ENCODE results near the gene BABAM2. TPM values are rescaled to one million over a fixed set of nuclear protein-coding genes. Genes with fewer than 3 reads are reported as not detected.

Gene BABAM2
- total RNA-seq, 4 donors from 2014 or later = 33.3 to 48.9 (median 37.9) TPM

- TF ChIP-seq POLR2AphosphoS5 (IDR thresholded peaks at IDR 0.05) (no peak), POLR2A (IDR thresholded peaks at IDR 0.05) (no peak), EP300 (IDR thresholded peaks at IDR 0.05; ENCODE audit: low read depth) (no peak)
- H3K4me1 ChIP-seq = peaks cover 0 to 13% (median 0%) of the 10 kb centered on the region in 4 donors
- intact Hi-C loops (cut with DNase I; ENCODE audit: low total_unique reads) (no loop called here), in situ Hi-C loops (cut with MboI; ENCODE audit: low pct_ligation_motif_present in 1 of 4, low pct_unique_long_range_greater_than_20kb in 1 of 4, low sequenced_read_pairs in 3 of 4) (no loop called here)
- no peaks in the 10 kb centered on the region for H3K27me3 ChIP-seq
- no peaks in the 10 kb centered on the region for H3K36me3 ChIP-seq
- no peak overlapping the region for H3K27ac ChIP-seq
- no peak for DNase-seq
- no peaks in the 10 kb centered on the region for H3K9me3 ChIP-seq
- H3K4me3 ChIP-seq = no peak overlapping the region
- WGBS, 2 donors (ENCODE audit: low coverage in 1 of 2) = 98 to 100% methylated on average over 1 of the region's 1 CpG
Observed at GRCh38 chr2:28283861-28284260, 393.3 kb downstream of the BABAM2 start.

GRCh38 chr2:28286678-28287077, 396.1 kb downstream of the BABAM2 start:
- in situ Hi-C loops (cut with MboI; ENCODE audit: low pct_ligation_motif_present in 1 of 4, low pct_unique_long_range_greater_than_20kb in 1 of 4, low sequenced_read_pairs in 3 of 4) (no loop called here), intact Hi-C loops (cut with DNase I; ENCODE audit: low total_unique reads) (no loop called here)
- peaks cover 0 to 12% (median 0%) of the 10 kb centered on the region in 4 donors for H3K4me1 ChIP-seq
- no peak overlapping the region for H3K4me3 ChIP-seq
- no peaks in the 10 kb centered on the region for H3K27me3 ChIP-seq
- no peaks in the 10 kb centered on the region for H3K36me3 ChIP-seq
- TF ChIP-seq EP300 (IDR thresholded peaks at IDR 0.05; ENCODE audit: low read depth) (no peak), CTCF (IDR thresholded peaks at IDR 0.05) (no peak), POLR2A (IDR thresholded peaks at IDR 0.05) (no peak), POLR2AphosphoS5 (IDR thresholded peaks at IDR 0.05) (no peak)
- H3K27ac ChIP-seq = no peak overlapping the region
- no peaks in the 10 kb centered on the region for H3K9me3 ChIP-seq
- no peak for DNase-seq
- WGBS, 2 donors (ENCODE audit: low coverage in 1 of 2) = 84 to 88% methylated on average over 1 to 5 of the region's 5 CpGs

- no peaks in the 10 kb centered on the region for H3K27me3 ChIP-seq
- in situ Hi-C loops (cut with MboI; ENCODE audit: low pct_ligation_motif_present in 1 of 4, low pct_unique_long_range_greater_than_20kb in 1 of 4, low sequenced_read_pairs in 3 of 4) = no loop called here
Observed at GRCh38 chr2:28287256-28287915, 396.9 kb downstream of the BABAM2 start.

GRCh38 chr2:28288620-28289019, 398.1 kb downstream of the BABAM2 start:
- in situ Hi-C loops (cut with MboI; ENCODE audit: low pct_ligation_motif_present in 1 of 4, low pct_unique_long_range_greater_than_20kb in 1 of 4, low sequenced_read_pairs in 3 of 4) (no loop called here), intact Hi-C loops (cut with DNase I; ENCODE audit: low total_unique reads) (no loop called here)
- 94 to 96% methylated on average over 3 to 5 of the region's 5 CpGs for WGBS, 2 donors (ENCODE audit: low coverage in 1 of 2)
- Histone ChIP-seq H3K36me3 (no peaks in the 10 kb centered on the region), H3K4me3 (no peak overlapping the region), H3K9me3 (no peaks in the 10 kb centered on the region), H3K27me3 (no peaks in the 10 kb centered on the region), H3K27ac (no peak overlapping the region), H3K4me1 (peaks cover 0 to 7% (median 0%) of the 10 kb centered on the region in 4 donors)
- TF ChIP-seq EP300 (IDR thresholded peaks at IDR 0.05; ENCODE audit: low read depth) = no peak
- no peak for TF ChIP-seq POLR2AphosphoS5 (IDR thresholded peaks at IDR 0.05)
- TF ChIP-seq POLR2A (IDR thresholded peaks at IDR 0.05) = no peak
- no peak for TF ChIP-seq CTCF (IDR thresholded peaks at IDR 0.05)
- DNase-seq = no peak

More at GRCh38 chr2:28287256-28287915, 396.9 kb downstream of the BABAM2 start:
- intact Hi-C loops (cut with DNase I; ENCODE audit: low total_unique reads) = no loop called here
- H3K4me1 ChIP-seq = peaks cover 0 to 7% (median 0%) of the 10 kb centered on the region in 4 donors
- WGBS, 2 donors (ENCODE audit: low coverage in 1 of 2) = 78 to 89% methylated on average over 2 to 4 of the region's 4 CpGs
- H3K9me3 ChIP-seq = no peaks in the 10 kb centered on the region
- H3K27ac ChIP-seq = no peak overlapping the region
- H3K36me3 ChIP-seq = no peaks in the 10 kb centered on the region
- no peak for DNase-seq
- TF ChIP-seq POLR2A (IDR thresholded peaks at IDR 0.05) = no peak
- no peak for TF ChIP-seq POLR2AphosphoS5 (IDR thresholded peaks at IDR 0.05)
- TF ChIP-seq CTCF (IDR thresholded peaks at IDR 0.05) = no peak
- TF ChIP-seq EP300 (IDR thresholded peaks at IDR 0.05; ENCODE audit: low read depth) = no peak
- no peak overlapping the region for H3K4me3 ChIP-seq

All from transverse colon (tissue), 4 donors.